Ramos (cell line): ENCODE measurements around the gene NTM.
"Not testable (repeated sequence)": the region's sequence is repeated elsewhere in the genome, so short reads cannot be mapped to it uniquely, and the experiment has no call there.

Experiments used
- in situ Hi-C: fragments of 300-500 bp; cut with MboI; formaldehyde crosslinking; loops from one replicate; pipeline ENCODE4 v1.14.3; 2022; ENCODE audit warnings: low sequenced_read_pairs; ENCODE audit not compliant: unreplicated experiment

Gene NTM

GRCh38 chr11:132335311-132335710 is 964.9 kb downstream of the NTM start:
- in situ Hi-C loops: no loop called here

GRCh38 chr11:132336781-132337535 is 966.5 kb downstream of the NTM start:
- in situ Hi-C loops: no loop called here

DNA sequence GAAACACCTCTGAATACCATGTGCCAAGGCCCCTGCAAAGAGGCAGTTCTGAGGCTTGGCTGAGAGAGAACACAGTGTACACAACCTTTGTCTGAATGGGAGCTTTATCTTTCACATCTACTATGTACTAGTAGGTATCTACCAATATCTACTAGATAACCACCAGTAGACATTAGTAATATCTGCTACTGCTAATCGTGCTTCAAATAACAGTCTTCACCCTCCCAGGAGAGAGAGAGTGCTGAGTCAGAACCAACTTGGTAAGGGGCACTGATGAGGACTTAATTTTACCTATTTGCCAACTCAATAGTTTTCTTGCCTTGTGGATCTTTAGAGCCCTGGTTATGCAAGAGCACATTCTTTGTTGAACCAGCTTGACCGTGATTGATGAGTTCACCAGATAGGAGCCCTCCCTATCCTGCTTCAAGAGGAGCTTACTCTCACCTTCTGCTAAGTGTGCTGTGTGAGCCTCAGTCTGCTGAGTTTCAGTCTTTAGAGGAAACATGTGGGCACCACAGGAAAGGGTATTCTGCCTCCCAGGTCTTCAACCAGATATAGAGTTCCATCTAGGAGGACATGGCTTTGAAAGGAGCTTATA is 967.5 kb downstream of the NTM start:
- in situ Hi-C loops: no loop called here

DNA sequence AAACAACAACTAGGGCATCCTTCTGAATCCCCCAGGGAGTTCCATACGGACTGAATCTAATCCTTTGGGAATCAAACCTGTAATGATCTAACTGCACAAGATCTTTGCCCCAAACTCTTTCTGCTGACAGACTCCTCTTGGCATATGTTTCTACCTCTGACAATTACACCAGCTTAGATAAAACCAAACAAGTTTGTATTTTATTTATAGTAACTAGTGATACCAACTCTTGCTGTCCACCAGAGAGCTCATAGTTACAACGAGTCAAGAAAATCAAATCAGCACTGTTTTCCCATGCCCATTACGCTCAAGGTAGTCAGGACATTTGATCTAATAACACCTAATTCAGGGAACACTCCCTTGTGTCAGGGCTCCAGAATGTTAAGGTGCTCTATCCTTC is 972.0 kb downstream of the NTM start:
- in situ Hi-C loops: no loop called here

GRCh38 chr11:132343445-132344175 is 973.2 kb downstream of the NTM start:
- in situ Hi-C loops: no loop called here

GRCh38 chr11:132346558-132347148 is 976.2 kb downstream of the NTM start:
- in situ Hi-C loops: no loop called here

- in situ Hi-C loops: no loop called here
Observed at GRCh38 chr11:132347156-132348090, 977.0 kb downstream of the NTM start.

DNA sequence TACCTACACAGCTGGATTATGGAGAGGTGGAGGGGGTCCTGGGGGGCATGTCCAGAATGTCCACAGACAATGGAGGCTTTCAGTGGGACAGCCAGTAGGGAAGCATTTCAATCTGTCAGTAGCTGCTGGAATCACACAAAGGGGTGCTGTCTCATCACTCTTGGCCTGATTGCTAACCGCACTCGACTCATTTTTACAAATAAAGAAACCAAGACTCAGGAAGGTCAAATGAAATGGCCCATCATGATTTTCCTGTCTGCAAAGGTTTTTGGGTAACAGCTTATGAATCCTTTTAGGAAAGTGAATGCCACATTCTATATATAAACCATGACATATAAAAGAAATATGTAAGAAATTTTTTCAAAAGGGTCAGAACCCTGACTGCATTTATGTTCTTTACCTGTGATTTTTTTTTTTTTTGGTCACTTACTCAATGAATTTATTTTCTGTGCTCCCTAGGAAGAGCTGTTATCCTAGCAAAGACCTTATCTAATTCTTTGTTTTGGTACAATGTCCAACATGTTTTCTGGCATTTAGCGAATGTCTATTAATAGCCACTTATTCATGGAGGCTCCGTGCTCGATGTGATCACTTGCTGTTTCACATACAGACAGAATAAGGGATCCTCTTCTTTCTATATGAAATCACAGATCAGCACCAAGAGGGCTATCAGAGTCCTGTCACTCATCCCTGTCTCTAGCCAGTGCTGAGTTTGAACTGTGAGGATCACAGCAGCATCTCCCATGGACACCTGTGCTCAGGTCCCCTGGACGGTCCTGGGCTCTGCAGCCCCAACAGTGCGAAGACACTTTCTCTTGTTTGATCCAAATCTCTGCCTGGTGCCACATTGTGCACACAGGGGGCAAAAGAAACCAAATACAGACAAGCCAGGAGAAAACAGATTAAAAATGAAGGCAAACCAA is 979.7 kb downstream of the NTM start:
- in situ Hi-C loops: no loop called here

DNA sequence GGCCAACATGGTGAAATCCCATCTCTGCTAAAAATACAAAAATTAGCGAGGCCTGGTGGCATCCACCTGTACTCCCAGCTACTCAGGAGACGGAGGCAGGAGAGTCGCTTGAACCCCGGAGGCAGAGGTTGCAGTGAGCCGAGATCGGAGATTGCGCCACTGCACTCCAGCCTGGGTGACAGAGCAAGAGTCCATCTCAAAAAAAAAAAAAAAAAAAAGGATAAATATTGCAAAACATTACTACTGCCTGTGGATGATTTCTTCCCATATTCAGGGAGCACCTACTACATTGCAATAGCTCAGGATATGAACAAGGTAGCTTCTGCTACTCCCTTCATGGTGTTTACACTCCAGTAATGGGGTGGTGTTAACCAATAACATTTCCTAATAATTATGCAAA is 980.6 kb downstream of the NTM start:
- in situ Hi-C loops: no loop called here

GRCh38 chr11:132352497-132352896 is 982.1 kb downstream of the NTM start:
- in situ Hi-C loops: no loop called here

DNA sequence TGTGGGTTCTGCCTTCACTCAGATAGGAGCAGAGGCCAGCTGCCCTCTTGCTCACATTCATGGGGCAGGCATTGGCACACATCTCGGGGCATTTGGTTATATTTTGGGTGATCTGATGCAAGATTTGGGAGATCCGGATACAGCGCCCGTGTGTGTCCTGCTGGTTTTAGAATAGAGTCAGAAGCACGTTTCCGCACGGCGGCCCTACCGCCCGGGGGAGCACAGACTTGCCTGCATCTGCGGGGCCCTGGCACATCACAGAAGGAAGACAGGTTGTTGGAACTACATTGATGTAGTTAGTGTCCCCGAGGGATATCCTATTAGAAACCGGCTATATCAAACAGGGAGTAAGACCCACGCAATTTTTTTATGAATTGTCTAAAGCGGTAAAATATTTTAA is 982.8 kb downstream of the NTM start:
- in situ Hi-C loops: no loop called here

DNA sequence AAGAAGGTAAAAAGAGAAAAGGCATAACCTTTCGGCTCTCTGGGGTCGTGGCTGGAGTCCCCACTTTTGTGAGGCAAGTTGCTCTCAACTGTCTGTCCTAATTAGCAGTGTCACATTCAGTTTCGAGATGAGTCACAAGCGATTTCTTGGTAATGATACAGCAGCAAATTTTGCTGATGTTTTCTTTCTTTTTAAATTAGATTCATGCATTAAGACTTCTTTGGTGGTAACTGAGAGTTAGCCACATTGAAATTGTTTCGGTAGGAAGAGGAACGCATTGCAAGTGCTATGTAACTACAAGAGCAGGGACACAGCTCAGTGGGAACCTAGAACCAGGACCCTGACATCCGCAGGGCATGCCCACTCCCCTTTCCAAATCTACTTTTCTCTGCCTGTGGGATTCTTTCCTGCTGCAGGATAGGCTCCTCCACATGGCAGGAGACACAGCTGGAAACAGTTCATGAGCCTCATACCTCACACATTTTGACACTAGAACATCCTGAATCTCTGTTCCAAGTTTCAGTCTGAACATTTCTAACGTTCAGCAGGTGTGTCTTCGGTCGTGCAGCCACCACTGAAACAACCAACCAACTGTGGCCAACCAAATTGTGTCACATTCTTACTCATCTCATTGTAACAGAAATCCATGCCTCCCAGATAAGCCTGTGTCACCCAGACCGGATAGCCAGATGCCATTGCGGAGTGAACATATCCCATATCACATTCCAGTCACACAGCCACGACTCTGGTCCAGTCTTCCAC is 987.6 kb downstream of the NTM start:
- in situ Hi-C loops: no loop called here

- in situ Hi-C loops: no loop called here
Observed at GRCh38 chr11:132358573-132358953, 988.1 kb downstream of the NTM start.

GRCh38 chr11:132361011-132361550 is 990.7 kb downstream of the NTM start:
- in situ Hi-C loops: no loop called here

GRCh38 chr11:132365650-132366049 is 995.2 kb downstream of the NTM start:
- in situ Hi-C loops: no loop called here

DNA sequence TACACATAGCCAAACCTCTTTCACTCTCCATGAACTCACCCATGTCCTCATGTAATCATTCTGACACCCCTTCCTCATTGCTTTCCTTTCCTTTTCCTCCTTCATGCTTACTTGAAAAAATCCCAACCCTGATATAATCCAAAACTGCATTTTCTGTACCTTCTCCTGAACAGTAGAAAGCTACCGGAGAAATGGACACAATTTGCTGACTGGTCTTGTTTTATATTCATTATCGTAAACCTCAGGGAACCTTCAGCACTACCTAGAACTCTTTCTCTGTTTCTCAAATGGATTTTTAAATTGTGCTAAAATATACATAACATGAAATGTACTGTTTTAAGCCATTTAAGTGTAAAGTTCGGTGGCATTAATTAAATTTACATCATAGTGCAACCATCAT is 996.9 kb downstream of the NTM start:
- in situ Hi-C loops: no loop called here

GRCh38 chr11:132370114-132370513 is 999.7 kb downstream of the NTM start:
- in situ Hi-C loops: not testable (repeated sequence)
